ENCODE data around the gene XRN2. TPM values are rescaled to one million over a fixed set of nuclear protein-coding genes. Genes with fewer than 3 reads are reported as not detected.

XRN2 gene
- 97.1 and 99.9 TPM in 2 replicates for total RNA-seq

GRCh38 chr20:21303061-21303871 is at the start of gene XRN2:
Gene XRN2, plus strand, starts transcription at chr20:21303331. Its CDS starts 68 bp downstream, at chr20:21303399.

GRCh38 chr20:21397341-21398108 is 94.4 kb downstream of the XRN2 start, which contains the start of gene NKX2-4:
Gene NKX2-4, minus strand, starts transcription at chr20:21397526. Its CDS starts 127 bp downstream, at chr20:21397399.

Other genes starting within 250 kb of the XRN2 start
- gene LINC00237, start 197.0 kb upstream of the XRN2 start, total RNA-seq = not detected in 2 replicates
- 10.3 and 13.2 TPM in 2 replicates for gene KIZ, start 177.2 kb upstream of the XRN2 start, total RNA-seq
- not detected in 2 replicates for gene NKX2-4, start 94.2 kb downstream of the XRN2 start, total RNA-seq
- not detected in 2 replicates for gene NKX2-2, start 210.7 kb downstream of the XRN2 start, total RNA-seq

Data from nasal cavity respiratory epithelium epithelial cell of viscerocranial mucosa (primary cell).